ENCODE measurements around the gene CEACAM6.
A peak's percentile ranks its signal among the peaks of the same experiment; 100 is the strongest.

CEACAM6 gene

GRCh38 chr19:41799444-41800000 lies 44.2 kb downstream of the CEACAM6 start:
- DNase-seq: no peak

GRCh38 chr19:41801031-41801430 lies 45.7 kb downstream of the CEACAM6 start:
- no peak for DNase-seq

GRCh38 chr19:41801792-41802211 lies 46.5 kb downstream of the CEACAM6 start:
- no peak for DNase-seq

GRCh38 chr19:41802770-41803169 lies 47.4 kb downstream of the CEACAM6 start:
- no peak for DNase-seq

- DNase-seq: no peak
Measured at GRCh38 chr19:41804336-41804735, 49.0 kb downstream of the CEACAM6 start.

- no peak for DNase-seq
Measured at GRCh38 chr19:41807176-41807575, 51.8 kb downstream of the CEACAM6 start.

- DNase-seq: no peak
Measured at GRCh38 chr19:41808663-41809566, 53.6 kb downstream of the CEACAM6 start.

- DNase-seq: no peak
Measured at GRCh38 chr19:41810301-41810700, 55.0 kb downstream of the CEACAM6 start.

- DNase-seq: no peak
Measured at GRCh38 chr19:41811036-41811435, 55.7 kb downstream of the CEACAM6 start.

- no peak for DNase-seq
Measured at GRCh38 chr19:41811981-41812380, 56.7 kb downstream of the CEACAM6 start.

- DNase-seq: no peak
Measured at GRCh38 chr19:41813911-41814310, 58.6 kb downstream of the CEACAM6 start.

GRCh38 chr19:41815301-41815700 lies 60.0 kb downstream of the CEACAM6 start:
- no peak for DNase-seq

- no peak for DNase-seq
Measured at GRCh38 chr19:41816761-41817160, 61.4 kb downstream of the CEACAM6 start.

GRCh38 chr19:41821003-41821735 lies 65.8 kb downstream of the CEACAM6 start:
- peak; percentile 68 for DNase-seq
